Testis (tissue), 2 donors: ENCODE data around the gene PARP3.

ENCODE experiments used
- POLR2A ChIP-seq: fragments of 450-650 bp; IDR thresholded peaks from one replicate; pipeline ENCODE4 v1.6.1; 2017; ENCODE audit warnings: antibody characterized with exemption, mild to moderate bottlenecking, moderate library complexity
- TF ChIP-seq, protein P1 (sequence below), 3 experiments: fragments of 450-650 bp in 2 of 3; fragments of 200-600 bp in 1 of 3; sonication (generic) in 1 of 3; IDR thresholded peaks; one replicate each; pipeline ENCODE4 v1.5.1; 2016 to 2019; ENCODE audit warnings: antibody characterized with exemption in 3 of 3, mild to moderate bottlenecking in 2 of 3, moderate library complexity in 1 of 3

DNA sequence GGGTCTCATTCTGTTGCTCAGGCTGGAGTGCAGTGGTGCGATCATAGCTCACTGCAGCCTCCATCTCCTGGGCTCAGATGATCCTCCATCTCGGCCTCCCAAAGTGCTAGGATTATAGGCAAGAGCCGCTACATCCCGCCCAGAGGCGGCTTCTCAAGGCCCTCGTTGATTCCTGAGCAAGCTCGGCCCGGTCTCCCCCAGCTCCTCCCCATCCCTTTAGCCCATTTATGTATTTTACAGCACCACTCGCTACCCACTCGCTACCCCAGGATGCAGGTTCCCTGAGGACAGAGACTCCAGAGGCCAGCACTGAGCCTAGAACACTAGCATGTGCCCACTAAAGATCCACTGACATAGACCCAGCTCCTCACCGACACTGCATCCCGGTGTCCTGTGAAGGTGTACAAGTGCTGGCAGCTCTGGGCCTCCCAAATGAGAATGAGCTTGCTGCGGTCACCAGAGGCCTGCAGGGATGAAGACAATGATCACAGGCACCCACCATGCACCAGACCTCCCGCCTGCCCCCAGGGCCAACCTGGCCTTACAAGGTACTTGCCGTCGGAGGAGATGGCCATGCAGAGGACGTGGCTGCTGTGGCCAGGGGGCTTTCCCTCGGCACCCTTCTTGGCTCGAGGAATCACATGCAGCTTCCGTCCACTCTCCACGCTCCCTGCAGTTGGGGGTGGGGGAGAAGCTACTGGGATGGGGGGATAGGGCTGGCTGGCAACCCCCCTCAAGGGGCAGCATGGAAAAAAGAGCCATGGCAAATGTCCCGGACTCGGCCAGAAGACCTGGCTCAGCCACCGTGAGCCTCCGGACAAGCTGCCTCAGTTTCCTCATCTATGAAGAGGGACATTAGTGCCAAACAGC is 6.0 kb upstream of the PARP3 start:
- TF ChIP-seq, protein P1, sequence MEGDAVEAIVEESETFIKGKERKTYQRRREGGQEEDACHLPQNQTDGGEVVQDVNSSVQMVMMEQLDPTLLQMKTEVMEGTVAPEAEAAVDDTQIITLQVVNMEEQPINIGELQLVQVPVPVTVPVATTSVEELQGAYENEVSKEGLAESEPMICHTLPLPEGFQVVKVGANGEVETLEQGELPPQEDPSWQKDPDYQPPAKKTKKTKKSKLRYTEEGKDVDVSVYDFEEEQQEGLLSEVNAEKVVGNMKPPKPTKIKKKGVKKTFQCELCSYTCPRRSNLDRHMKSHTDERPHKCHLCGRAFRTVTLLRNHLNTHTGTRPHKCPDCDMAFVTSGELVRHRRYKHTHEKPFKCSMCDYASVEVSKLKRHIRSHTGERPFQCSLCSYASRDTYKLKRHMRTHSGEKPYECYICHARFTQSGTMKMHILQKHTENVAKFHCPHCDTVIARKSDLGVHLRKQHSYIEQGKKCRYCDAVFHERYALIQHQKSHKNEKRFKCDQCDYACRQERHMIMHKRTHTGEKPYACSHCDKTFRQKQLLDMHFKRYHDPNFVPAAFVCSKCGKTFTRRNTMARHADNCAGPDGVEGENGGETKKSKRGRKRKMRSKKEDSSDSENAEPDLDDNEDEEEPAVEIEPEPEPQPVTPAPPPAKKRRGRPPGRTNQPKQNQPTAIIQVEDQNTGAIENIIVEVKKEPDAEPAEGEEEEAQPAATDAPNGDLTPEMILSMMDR (IDR thresholded peaks at IDR 0.05): no peak
- no peak for TF ChIP-seq POLR2A
